Neural cell (in vitro differentiated cells): ENCODE results near the gene PLA2G6. TPM values are rescaled to one million over a fixed set of nuclear protein-coding genes. Genes with fewer than 3 reads are reported as not detected.
"Not testable (repeated sequence)": the region's sequence is repeated elsewhere in the genome, so short reads cannot be mapped to it uniquely, and the experiment has no call there.

Source experiments
- H2AFZ ChIP-seq: fragments of 200-600, 300-800 bp; sonication (generic), shearing (Covaris generic); 2 replicates; pipeline ENCODE4 v1.6.0; 2014; ENCODE audit warnings: low read depth, mild to moderate bottlenecking, antibody characterized with exemption, low read length, moderate library complexity
- H3F3A ChIP-seq: fragments of 200-600 bp; shearing (Covaris generic); 2 replicates; pipeline ENCODE4 v1.6.1; 2016; ENCODE audit warnings: mild to moderate bottlenecking, moderate library complexity, mixed read lengths, antibody characterized with exemption, low read length; ENCODE audit not compliant: insufficient read depth, poor library complexity, severe bottlenecking
- H3K27ac ChIP-seq: fragments of 200-600, 300-800 bp; sonication (generic), shearing (Covaris generic); 2 replicates; pipeline ENCODE4 v1.5.1; 2014; ENCODE audit warnings: mild to moderate bottlenecking, low read length, moderate library complexity
- H3K27me3 ChIP-seq: fragments of 300-800, 200-600 bp; sonication (generic), shearing (Covaris generic); 2 replicates; pipeline ENCODE4 v1.6.0; 2014; ENCODE audit warnings: mild to moderate bottlenecking, low read depth, low read length, moderate library complexity; ENCODE audit not compliant: insufficient read depth
- H3K36me3 ChIP-seq: fragments of 300-800, 200-600 bp; sonication (generic), shearing (Covaris generic); 2 replicates; pipeline ENCODE4 v1.5.1; 2014; ENCODE audit warnings: mild to moderate bottlenecking, antibody characterized with exemption, low read length, moderate library complexity; ENCODE audit not compliant: insufficient read depth
- H3K4me2 ChIP-seq: fragments of 300-800, 200-600 bp; sonication (generic), shearing (Covaris generic); 2 replicates; pipeline ENCODE4 v1.6.0; 2014; ENCODE audit warnings: mild to moderate bottlenecking, low read length
- H3K4me3 ChIP-seq: fragments of 300-800, 200-600 bp; sonication (generic), shearing (Covaris generic); 2 replicates; pipeline ENCODE4 v1.5.1; 2014; ENCODE audit warnings: mild to moderate bottlenecking, low read length, moderate library complexity
- H3K79me2 ChIP-seq: fragments of 200-600 bp; shearing (Covaris generic); replicated peaks from 2 replicates; pipeline ENCODE4 v1.6.0; 2014; ENCODE audit warnings: mild to moderate bottlenecking, low read length, moderate library complexity; ENCODE audit not compliant: insufficient read depth
- H3K9ac ChIP-seq: fragments of 300-800, 200-600 bp; sonication (generic), shearing (Covaris generic); 2 replicates; pipeline ENCODE4 v1.6.1; 2016; ENCODE audit warnings: mild to moderate bottlenecking, low read length, mixed read lengths
- H3K9me2 ChIP-seq: fragments of 200-600 bp; shearing (Covaris generic); 2 replicates; pipeline ENCODE4 v1.6.1; 2016; ENCODE audit warnings: mild to moderate bottlenecking, low read length, mixed read lengths; ENCODE audit not compliant: insufficient read depth
- H3K9me3 ChIP-seq: fragments of 200-600, 300-800 bp; sonication (generic), shearing (Covaris generic); 2 replicates; pipeline ENCODE4 v1.6.1; 2016; ENCODE audit warnings: mild to moderate bottlenecking, mixed run types, low read length, moderate library complexity, mixed read lengths
- H4K20me1 ChIP-seq: fragments of 200-600 bp; shearing (Covaris generic); 2 replicates; pipeline ENCODE4 v1.6.1; 2016; ENCODE audit warnings: mild to moderate bottlenecking, mixed run types; ENCODE audit not compliant: insufficient read depth
- CTCF ChIP-seq: fragments of 450-650 bp; IDR thresholded peaks from 2 replicates; pipeline ENCODE4 v1.5.1; 2014; ENCODE audit warnings: antibody characterized with exemption, mild to moderate bottlenecking, moderate library complexity; ENCODE audit not compliant: poor library complexity, severe bottlenecking
- EP300 ChIP-seq: fragments of 450-650 bp; conservative IDR thresholded peaks from 2 replicates; pipeline ENCODE4 v1.6.1; 2014; ENCODE audit warnings: antibody characterized with exemption, mild to moderate bottlenecking, moderate library complexity; ENCODE audit not compliant: poor library complexity, severe bottlenecking
- EZH2 ChIP-seq: fragments of 200-600, 300-800 bp; shearing (Covaris generic), sonication (generic); IDR thresholded peaks from 2 replicates; pipeline ENCODE4 v1.6.1; 2014; ENCODE audit warnings: antibody characterized with exemption, low read length, borderline replicate concordance, mild to moderate bottlenecking; ENCODE audit not compliant: insufficient read depth, poor library complexity, severe bottlenecking
- MXI1 ChIP-seq: fragments of 450-650 bp; conservative IDR thresholded peaks from 2 replicates; pipeline ENCODE4 v1.6.1; 2014; ENCODE audit warnings: antibody characterized with exemption, mild to moderate bottlenecking; ENCODE audit not compliant: poor library complexity, severe bottlenecking
- POLR2AphosphoS5 ChIP-seq: IDR thresholded peaks from 2 replicates; pipeline ENCODE4 v1.6.1; 2012
- RAD21 ChIP-seq: fragments of 450-650 bp; conservative IDR thresholded peaks from 2 replicates; pipeline ENCODE4 v1.6.1; 2014; ENCODE audit warnings: antibody characterized with exemption, mild to moderate bottlenecking, moderate library complexity
- REST ChIP-seq: IDR thresholded peaks from 2 replicates; pipeline ENCODE4 v1.6.1; 2012; ENCODE audit warnings: borderline replicate concordance
- SMC3 ChIP-seq: fragments of 450-650 bp; conservative IDR thresholded peaks from 2 replicates; pipeline ENCODE4 v1.6.1; 2014; ENCODE audit warnings: antibody characterized with exemption, mild to moderate bottlenecking, moderate library complexity; ENCODE audit not compliant: poor library complexity
- TAF1 ChIP-seq: IDR thresholded peaks from 2 replicates; pipeline ENCODE4 v1.6.1; 2012; ENCODE audit warnings: low read depth
- polyA plus RNA-seq: library from polyadenylated mRNA; depleted of rRNA; stranded (reverse); fragments of >200 nt; gene quantifications from 2 replicates; pipeline ENCODE4 v1.2.3, GENCODE V29; 2014

Gene PLA2G6
- polyA plus RNA-seq, 1 donor from 2014 or later: 18.5 TPM

GRCh38 chr22:38177926-38178604 lies 3.6 kb downstream of the PLA2G6 start:
- Histone ChIP-seq H3F3A (no peaks in the 10 kb centered on the region), H2AFZ (no peak overlapping the region), H4K20me1 (no peaks in the 10 kb centered on the region), H3K9me2 (no peaks in the 10 kb centered on the region), H3K9ac (no peak overlapping the region), H3K4me2 (no peak overlapping the region), H3K27me3 (no peaks in the 10 kb centered on the region), H3K27ac (no peak overlapping the region), H3K9me3 (no peaks in the 10 kb centered on the region), H3K36me3 (no peaks in the 10 kb centered on the region), H3K4me3 (no peak overlapping the region), H3K79me2 (peaks cover 5% of the 10 kb centered on the region)
- TF ChIP-seq TAF1 (no peak), SMC3 (no peak), CTCF (no peak), EP300 (no peak), EZH2 (no peak), REST (no peak), RAD21 (no peak), POLR2AphosphoS5 (no peak), MXI1 (no peak)

GRCh38 chr22:38177571-38177925 lies 4.1 kb downstream of the PLA2G6 start:
- not testable (repeated sequence) for H3K9me3 ChIP-seq, H3K27ac ChIP-seq, H4K20me1 ChIP-seq, H3K9me2 ChIP-seq, H2AFZ ChIP-seq, H3K79me2 ChIP-seq, H3F3A ChIP-seq, H3K4me3 ChIP-seq, H3K9ac ChIP-seq, H3K27me3 ChIP-seq, H3K4me2 ChIP-seq, H3K36me3 ChIP-seq

- H3K27me3 ChIP-seq: no peaks in the 10 kb centered on the region
- peaks cover 5% of the 10 kb centered on the region for H3K79me2 ChIP-seq
- H3K36me3 ChIP-seq: no peaks in the 10 kb centered on the region
- H3K27ac ChIP-seq: no peak overlapping the region
- no peaks in the 10 kb centered on the region for H3K9me2 ChIP-seq
- H3K9ac ChIP-seq: no peak overlapping the region
- no peak overlapping the region for H2AFZ ChIP-seq
- H3K4me2 ChIP-seq: no peak overlapping the region
- no peaks in the 10 kb centered on the region for H3F3A ChIP-seq
- no peaks in the 10 kb centered on the region for H3K9me3 ChIP-seq
- no peak overlapping the region for H3K4me3 ChIP-seq
- no peaks in the 10 kb centered on the region for H4K20me1 ChIP-seq
- TF ChIP-seq RAD21 (no peak), TAF1 (no peak), CTCF (no peak), EZH2 (no peak), MXI1 (no peak), REST (no peak), POLR2AphosphoS5 (no peak), SMC3 (no peak), EP300 (no peak)
Measured at GRCh38 chr22:38177044-38177443, 4.6 kb downstream of the PLA2G6 start.
